Measurements from ENCODE around the gene SUV39H2.

The SUV39H2 gene

GRCh38 chr10:14878266-14879123 is at the start of gene SUV39H2:
Gene SUV39H2, plus strand, starts transcription at chr10:14878866. Its CDS starts 23 bp downstream, at chr10:14878889.
- H3K36me3 Mint-ChIP-seq = peaks cover 7% of the 10 kb centered on the region
- H3K4me1 Mint-ChIP-seq (ENCODE audit: low read depth) = peaks cover 41% of the 10 kb centered on the region

GRCh38 chr10:14833106-14833505 is 45.6 kb upstream of the SUV39H2 start:
- Mint-ChIP-seq H3K27ac (no peak overlapping the region), H3K36me3 (peaks cover 13% of the 10 kb centered on the region), H3K4me3 (no peak overlapping the region), H3K4me1 (ENCODE audit: low read depth) (peaks cover 14% of the 10 kb centered on the region), H3K9me3 (ENCODE audit: low read depth) (no peaks in the 10 kb centered on the region), H3K27me3 (no peaks in the 10 kb centered on the region)

More at GRCh38 chr10:14878266-14879123, at the start of gene SUV39H2:
- H3K27me3 Mint-ChIP-seq = no peaks in the 10 kb centered on the region
- H3K9me3 Mint-ChIP-seq (ENCODE audit: low read depth) = no peaks in the 10 kb centered on the region
- peak within 1 kb of the TSS; percentile 96 for H3K4me3 Mint-ChIP-seq
- H3K27ac Mint-ChIP-seq = peak within 1 kb of the TSS; percentile 91

- no peak overlapping the region for H3K4me3 Mint-ChIP-seq
- H3K36me3 Mint-ChIP-seq = peaks cover 16% of the 10 kb centered on the region
- peaks cover 28% of the 10 kb centered on the region for H3K4me1 Mint-ChIP-seq (ENCODE audit: low read depth)
- H3K27me3 Mint-ChIP-seq = no peaks in the 10 kb centered on the region
- no peaks in the 10 kb centered on the region for H3K9me3 Mint-ChIP-seq (ENCODE audit: low read depth)
- no peak overlapping the region for H3K27ac Mint-ChIP-seq
Observed at GRCh38 chr10:14836208-14836607, 42.5 kb upstream of the SUV39H2 start.

- Mint-ChIP-seq H3K36me3 (peaks cover 18% of the 10 kb centered on the region), H3K9me3 (ENCODE audit: low read depth) (no peaks in the 10 kb centered on the region), H3K27ac (peak overlapping the region; percentile 95), H3K4me3 (peak overlapping the region; percentile 96), H3K4me1 (ENCODE audit: low read depth) (peaks cover 30% of the 10 kb centered on the region), H3K27me3 (no peaks in the 10 kb centered on the region)
Observed at GRCh38 chr10:14837003-14837756, 41.5 kb upstream of the SUV39H2 start.

- peaks cover 15% of the 10 kb centered on the region for H3K36me3 Mint-ChIP-seq
- H3K27me3 Mint-ChIP-seq = no peaks in the 10 kb centered on the region
- H3K4me1 Mint-ChIP-seq (ENCODE audit: low read depth) = peaks cover 30% of the 10 kb centered on the region
- peak within 1 kb of the TSS; percentile 95 for H3K27ac Mint-ChIP-seq
- H3K9me3 Mint-ChIP-seq (ENCODE audit: low read depth) = no peaks in the 10 kb centered on the region
- peak within 1 kb of the TSS; percentile 96 for H3K4me3 Mint-ChIP-seq
Observed at GRCh38 chr10:14837757-14838581, 40.7 kb upstream of the SUV39H2 start, which contains the start of the genes CDNF, HSPA14 and MSANTD7. Gene CDNF, minus strand, starts transcription at chr10:14838037. Its CDS starts 91 bp downstream, at chr10:14837946. Gene HSPA14, plus strand, starts transcription at chr10:14838306. Its CDS starts 97 bp downstream, at chr10:14838403. Gene MSANTD7, plus strand, starts transcription at chr10:14838306. Its CDS starts 3,979 bp downstream, at chr10:14842285.

- H3K27ac Mint-ChIP-seq = peak overlapping the region; percentile 95
- no peaks in the 10 kb centered on the region for H3K27me3 Mint-ChIP-seq
- peaks cover 12% of the 10 kb centered on the region for H3K36me3 Mint-ChIP-seq
- peaks cover 30% of the 10 kb centered on the region for H3K4me1 Mint-ChIP-seq (ENCODE audit: low read depth)
- H3K4me3 Mint-ChIP-seq = peak overlapping the region; percentile 96
- H3K9me3 Mint-ChIP-seq (ENCODE audit: low read depth) = no peaks in the 10 kb centered on the region
Observed at GRCh38 chr10:14838582-14839304, 39.9 kb upstream of the SUV39H2 start.

GRCh38 chr10:14839305-14839695 is 39.4 kb upstream of the SUV39H2 start:
- peaks cover 14% of the 10 kb centered on the region for H3K36me3 Mint-ChIP-seq
- H3K4me3 Mint-ChIP-seq = peak overlapping the region; percentile 96
- no peaks in the 10 kb centered on the region for H3K27me3 Mint-ChIP-seq
- peak overlapping the region; percentile 85 for H3K27ac Mint-ChIP-seq
- no peaks in the 10 kb centered on the region for H3K9me3 Mint-ChIP-seq (ENCODE audit: low read depth)
- H3K4me1 Mint-ChIP-seq (ENCODE audit: low read depth) = peaks cover 30% of the 10 kb centered on the region

- H3K4me1 Mint-ChIP-seq (ENCODE audit: low read depth) = peaks cover 30% of the 10 kb centered on the region
- H3K9me3 Mint-ChIP-seq (ENCODE audit: low read depth) = no peaks in the 10 kb centered on the region
- H3K27ac Mint-ChIP-seq = no peak overlapping the region
- peak overlapping the region; percentile 96 for H3K4me3 Mint-ChIP-seq
- peaks cover 12% of the 10 kb centered on the region for H3K36me3 Mint-ChIP-seq
- no peaks in the 10 kb centered on the region for H3K27me3 Mint-ChIP-seq
Observed at GRCh38 chr10:14840178-14840577, 38.5 kb upstream of the SUV39H2 start.

GRCh38 chr10:14843327-14843988 is 35.2 kb upstream of the SUV39H2 start:
- Mint-ChIP-seq H3K27me3 (no peaks in the 10 kb centered on the region), H3K27ac (no peak overlapping the region), H3K9me3 (ENCODE audit: low read depth) (no peaks in the 10 kb centered on the region), H3K4me1 (ENCODE audit: low read depth) (peaks cover 16% of the 10 kb centered on the region), H3K36me3 (peaks cover 13% of the 10 kb centered on the region), H3K4me3 (no peak overlapping the region)

GRCh38 chr10:14844948-14845347 is 33.7 kb upstream of the SUV39H2 start:
- Mint-ChIP-seq H3K36me3 (peaks cover 13% of the 10 kb centered on the region), H3K4me1 (ENCODE audit: low read depth) (peaks cover 9% of the 10 kb centered on the region), H3K9me3 (ENCODE audit: low read depth) (no peaks in the 10 kb centered on the region), H3K4me3 (no peak overlapping the region), H3K27ac (no peak overlapping the region), H3K27me3 (no peaks in the 10 kb centered on the region)

- no peaks in the 10 kb centered on the region for H3K27me3 Mint-ChIP-seq
- H3K4me1 Mint-ChIP-seq (ENCODE audit: low read depth) = peaks cover 2% of the 10 kb centered on the region
- no peak overlapping the region for H3K27ac Mint-ChIP-seq
- peaks cover 5% of the 10 kb centered on the region for H3K36me3 Mint-ChIP-seq
- no peaks in the 10 kb centered on the region for H3K9me3 Mint-ChIP-seq (ENCODE audit: low read depth)
- H3K4me3 Mint-ChIP-seq = no peak overlapping the region
Observed at GRCh38 chr10:14852236-14852635, 26.4 kb upstream of the SUV39H2 start.

- no peaks in the 10 kb centered on the region for H3K27me3 Mint-ChIP-seq
- no peak overlapping the region for H3K4me3 Mint-ChIP-seq
- H3K36me3 Mint-ChIP-seq = peaks cover 11% of the 10 kb centered on the region
- no peaks in the 10 kb centered on the region for H3K9me3 Mint-ChIP-seq (ENCODE audit: low read depth)
- H3K4me1 Mint-ChIP-seq (ENCODE audit: low read depth) = peaks cover 5% of the 10 kb centered on the region
- H3K27ac Mint-ChIP-seq = no peak overlapping the region
Observed at GRCh38 chr10:14855453-14855852, 23.2 kb upstream of the SUV39H2 start.

GRCh38 chr10:14858338-14858960 is 20.2 kb upstream of the SUV39H2 start:
- no peak overlapping the region for H3K27ac Mint-ChIP-seq
- no peak overlapping the region for H3K4me3 Mint-ChIP-seq
- H3K36me3 Mint-ChIP-seq = peaks cover 12% of the 10 kb centered on the region
- no peaks in the 10 kb centered on the region for H3K9me3 Mint-ChIP-seq (ENCODE audit: low read depth)
- peaks cover 5% of the 10 kb centered on the region for H3K4me1 Mint-ChIP-seq (ENCODE audit: low read depth)
- H3K27me3 Mint-ChIP-seq = no peaks in the 10 kb centered on the region
